HepG2 (cell line): ENCODE measurements around the gene SYP. TPM values are rescaled to one million over a fixed set of nuclear protein-coding genes. Genes with fewer than 3 reads are reported as not detected.

Experiments
- ATAC-seq: fragments of 200-7000 bp; cut with Tn5 transposase; 3 replicates; pipeline ENCODE4 v1.9.1; 2020; ENCODE audit warnings: mild to moderate bottlenecking, moderate library complexity
- BruUV-seq: library from RNA; stranded (reverse); fragments of 400-500 nt; replicated peaks from 2 replicates; lab custom pipeline; 2021; lab: Mats Ljungman, UMichigan
- CTCF ChIA-PET: fragments of 300-600 bp; formaldehyde crosslinking; extraction: SDS; loops from one replicate; lab custom pipeline; 2021; ENCODE audit warnings: low total read pairs, inconsistent platforms, low intra/inter-chr PET ratio; lab: Yijun Ruan, JAX
- POLR2A ChIA-PET: fragments of 350-600 bp; sonication (Branson Sonifier 250); formaldehyde crosslinking; loops from one replicate; lab custom pipeline; 2020; ENCODE audit warnings: antibody characterized with exemption, inconsistent platforms; lab: Yijun Ruan, JAX
- DNase-seq: peaks from one replicate; pipeline ENCODE4 v3.0.0-alpha.2; 2015; ENCODE audit warnings: low spot score
- FAIRE-seq: peaks from 3 replicates; lab custom pipeline; 2011; peaks lifted over from hg19 to GRCh38; lab: Jason Lieb, UNC
- H2AFZ ChIP-seq: one replicate; pipeline ENCODE4 v1.6.1; 2011; ENCODE audit warnings: low read length, inconsistent platforms
- H3K27ac ChIP-seq: fragments of 300-600 bp; 3 replicates; pipeline ENCODE4 v1.8.0; 2011; ENCODE audit warnings: mixed run types, mild to moderate bottlenecking, mixed read lengths, low read length, inconsistent platforms; ENCODE audit not compliant: insufficient read depth; ENCODE audit errors: extremely low read length
- H3K27me3 ChIP-seq, 2 experiments: fragments of 200-600 bp in 1 of 2; 2 replicates in 1 of 2; 3 replicates in 1 of 2; pipeline versions ENCODE4 v1.6.0 to v1.8.0; 2011; ENCODE audit warnings: low read length in 2 of 2, mild to moderate bottlenecking in 2 of 2, moderate library complexity in 2 of 2, inconsistent platforms in 1 of 2; ENCODE audit not compliant: insufficient read depth in 2 of 2, control insufficient read depth in 1 of 2
- H3K36me3 ChIP-seq, 2 experiments: fragments of 200-600 bp in 1 of 2; replicated peaks in 1 of 2; 2 replicates in 1 of 2; 3 replicates in 1 of 2; pipeline versions ENCODE4 v1.5.1 to v1.8.0; 2011; ENCODE audit warnings: low read length in 2 of 2, inconsistent platforms in 1 of 2; ENCODE audit not compliant: insufficient read depth in 2 of 2, control insufficient read depth in 1 of 2
- H3K4me1 ChIP-seq: 2 replicates; pipeline ENCODE4 v1.5.1; 2012; ENCODE audit warnings: low read length, inconsistent platforms; ENCODE audit not compliant: insufficient read depth
- H3K4me2 ChIP-seq: 2 replicates; pipeline ENCODE4 v1.6.0; 2011; ENCODE audit warnings: low read depth, low read length, inconsistent platforms
- H3K4me3 ChIP-seq, 3 experiments: fragments of 200-600 bp in 1 of 3; sonication (generic), shearing (Covaris generic) in 1 of 3; replicated peaks in 1 of 3; 2 replicates each; pipeline ENCODE4 v1.5.1; 2011 to 2016; ENCODE audit warnings: low read length in 3 of 3, inconsistent platforms in 2 of 3, low read depth in 2 of 3, mild to moderate bottlenecking in 2 of 3, control low read depth in 1 of 3, mixed read lengths in 1 of 3; ENCODE audit not compliant: insufficient read depth in 1 of 3
- H3K79me2 ChIP-seq: one replicate; pipeline ENCODE4 v1.6.1; 2011; ENCODE audit warnings: low read length, inconsistent platforms; ENCODE audit not compliant: insufficient read depth
- H3K9ac ChIP-seq: 2 replicates; pipeline ENCODE4 v1.6.0; 2011; ENCODE audit warnings: mild to moderate bottlenecking, low read depth, low read length, inconsistent platforms; ENCODE audit not compliant: insufficient read depth
- H3K9me3 ChIP-seq: 2 replicates; pipeline ENCODE4 v1.5.1; 2012; ENCODE audit warnings: mild to moderate bottlenecking, low read length
- H4K20me1 ChIP-seq: 2 replicates; pipeline ENCODE4 v1.6.0; 2011; ENCODE audit warnings: inconsistent platforms, mild to moderate bottlenecking, low read length, moderate library complexity; ENCODE audit not compliant: insufficient read depth
- CTCF ChIP-seq: sonication (generic); formaldehyde crosslinking; IDR thresholded peaks from 2 replicates; pipeline ENCODE4 v1.5.0; 2020; ENCODE audit warnings: mild to moderate bottlenecking, missing genetic modification reagents, moderate library complexity
- EHMT2 ChIP-seq: fragments of 200-600 bp; sonication (generic); IDR thresholded peaks from 2 replicates; pipeline ENCODE4 v1.7.0; 2017; ENCODE audit warnings: antibody characterized with exemption, low read depth, low read length, borderline replicate concordance
- GTF2F1 ChIP-seq: fragments of 150-350 bp; IDR thresholded peaks from 2 replicates; pipeline ENCODE4 v1.6.1; 2014; ENCODE audit warnings: low read length
- HNF4A ChIP-seq: sonication (generic); formaldehyde crosslinking; IDR thresholded peaks from 2 replicates; pipeline ENCODE4 v1.4.0; 2020; ENCODE audit warnings: missing genetic modification reagents
- NR2C2 ChIP-seq: sonication (generic); formaldehyde crosslinking; IDR thresholded peaks from 2 replicates; pipeline ENCODE4 v1.4.0; 2020; ENCODE audit warnings: missing genetic modification reagents, mild to moderate bottlenecking, moderate library complexity, borderline replicate concordance
- NR3C1 ChIP-seq: sonication (generic); formaldehyde crosslinking; IDR thresholded peaks from 2 replicates; pipeline ENCODE4 v1.4.0; 2020; ENCODE audit warnings: missing genetic modification reagents
- REST ChIP-seq, 2 experiments: IDR thresholded peaks; 2 replicates each; pipeline ENCODE4 v1.6.1; 2011 to 2012; ENCODE audit warnings: low read length in 2 of 2, borderline replicate concordance in 1 of 2, low read depth in 1 of 2, mild to moderate bottlenecking in 1 of 2, moderate library complexity in 1 of 2
- SAFB2 ChIP-seq: sonication (generic); formaldehyde crosslinking; IDR thresholded peaks from 2 replicates; pipeline ENCODE4 v1.5.1; 2020; ENCODE audit warnings: missing genetic modification reagents, low read depth, mild to moderate bottlenecking, borderline replicate concordance
- SMYD3 ChIP-seq: sonication (generic); formaldehyde crosslinking; IDR thresholded peaks from 2 replicates; pipeline ENCODE4 v1.8.1; 2023; ENCODE audit warnings: mild to moderate bottlenecking, missing genetic modification reagents
- ZNF260 ChIP-seq: sonication (generic); formaldehyde crosslinking; IDR thresholded peaks from 2 replicates; pipeline ENCODE4 v1.4.0; 2020; ENCODE audit warnings: missing genetic modification reagents, low read depth, mild to moderate bottlenecking, borderline replicate concordance
- ZNF549 ChIP-seq: sonication (generic); formaldehyde crosslinking; IDR thresholded peaks from 2 replicates; pipeline ENCODE4 v1.5.0; 2020; ENCODE audit warnings: missing genetic modification reagents
- ZNF619 ChIP-seq: sonication (generic); formaldehyde crosslinking; IDR thresholded peaks from 2 replicates; pipeline ENCODE4 v1.4.0; 2020; ENCODE audit warnings: mild to moderate bottlenecking, missing genetic modification reagents
- ZSCAN21 ChIP-seq: sonication (generic); formaldehyde crosslinking; IDR thresholded peaks from 2 replicates; pipeline ENCODE4 v1.8.0; 2022; ENCODE audit warnings: mild to moderate bottlenecking, missing genetic modification reagents, moderate library complexity, borderline replicate concordance
- WGBS: methylation state at CpG from one replicate; pipeline ENCODE4 v1.1.6; 2017; ENCODE audit warnings: low lambda C conversion rate; 5-methylcytosine and 5-hydroxymethylcytosine counted together
- in situ Hi-C: cut with HindIII; loops from 2 replicates; pipeline ENCODE4 v1.10.0; 2017; ENCODE audit warnings: low pct_unique_long_range_greater_than_20kb; ENCODE audit not compliant: extremely low pct_ligation_motif_present
- intact Hi-C: fragments of 100-400 bp; cut with micrococcal nuclease; formaldehyde crosslinking; loops from one replicate; pipeline ENCODE4 v1.10.0; 2022; ENCODE audit not compliant: unreplicated experiment
- polyA plus RNA-seq, 8 experiments: library from polyadenylated mRNA; depleted of rRNA in 3 of 8; stranded (reverse) in 7 of 8; unstranded in 1 of 8; fragments of >200 nt; fragmentation: Illumina TruSeq in 4 of 8; extraction: Trizol in 4 of 8; gene quantifications; 2 replicates each; pipeline versions ENCODE4 v1.2.1 to v1.2.3, GENCODE V29; 2011 to 2016; ENCODE audit warnings: low read depth in 4 of 8, missing spikeins in 1 of 8, mixed read lengths in 1 of 8; ENCODE audit not compliant: insufficient read depth in 1 of 8
- total RNA-seq, 5 experiments: library from RNA; depleted of rRNA; stranded (reverse); fragments of >200 nt; fragmentation: Illumina TruSeq; extraction: Trizol; gene quantifications; 2 replicates each; pipeline ENCODE4 v1.2.3, GENCODE V29; 2016; ENCODE audit warnings: low read depth in 1 of 5

Gene SYP
- total and polyA plus RNA-seq, 2 of the 13 experiments (the other 11 are each of a cell fraction or from before 2014, with no cell fraction given), result 2.0 to 2.5 TPM

GRCh38 chrX:49247346-49247745 lies 47.4 kb upstream of the SYP start:
- intact Hi-C loops, result no loop called here
- TF ChIP-seq SMYD3 (CRISPR knock-in tag) (no peak), ZSCAN21 (CRISPR knock-in tag) (no peak), NR2C2 (CRISPR knock-in tag) (no peak), REST (IDR thresholded peaks at IDR 0.05; ENCODE audit: borderline replicate concordance in 1 of 2, low read depth in 1 of 2, low read length in 2 of 2) (no peak), GTF2F1 (no peak), SAFB2 (CRISPR knock-in tag) (no peak), EHMT2 (no peak), ZNF619 (CRISPR knock-in tag) (no peak), ZNF260 (no peak), HNF4A (CRISPR knock-in tag) (no peak), CTCF (CRISPR knock-in tag) (no peak), NR3C1 (no peak), ZNF549 (CRISPR knock-in tag) (no peak)
- H2AFZ ChIP-seq, result no peak overlapping the region
- FAIRE-seq, result no peak
- H3K27ac ChIP-seq, result no peak overlapping the region
- ATAC-seq, result no peak
- no peaks in the 10 kb centered on the region for H4K20me1 ChIP-seq
- no peak for DNase-seq
- 93% methylated on average over 3 of the region's 11 CpGs for WGBS
- in situ Hi-C loops, result no loop called here
- H3K4me2 ChIP-seq, result no peak overlapping the region
- no peak overlapping the region for H3K4me3 ChIP-seq
- no peaks in the 10 kb centered on the region for H3K4me1 ChIP-seq
- no TSS peak for BruUV-seq
- no peaks in the 10 kb centered on the region for H3K27me3 ChIP-seq
- no peaks in the 10 kb centered on the region for H3K9me3 ChIP-seq
- POLR2A ChIA-PET, result no interaction called here
- no peaks in the 10 kb centered on the region for H3K79me2 ChIP-seq
- H3K36me3 ChIP-seq, result peaks cover 0 to 3% of the 10 kb centered on the region in 2 experiments; a peak in 1 of 5 replicates
- CTCF ChIA-PET, result no interaction called here
- H3K9ac ChIP-seq, result no peak overlapping the region
